ENCODE data around the gene PIGK.

GRCh38 chr1:77143529-77144121 lies 75.6 kb downstream of the PIGK start:
- no peak for TF ChIP-seq POLR2AphosphoS5 (IDR thresholded peaks at IDR 0.05; ENCODE audit: insufficient read depth, low read depth, low read length)
- TF ChIP-seq CTCF (IDR thresholded peaks at IDR 0.05; ENCODE audit: extremely low read depth in 1 of 2, insufficient read depth in 1 of 2, low read depth in 1 of 2, low read length in 2 of 2) = no peak
- no peak for TF ChIP-seq POLR2A (IDR thresholded peaks at IDR 0.05; ENCODE audit: low read depth, low read length)
- TF ChIP-seq EZH2 (IDR thresholded peaks at IDR 0.05; ENCODE audit: borderline replicate concordance, low read depth, low read length, severe bottlenecking) = no peak

All from endothelial cell of umbilical vein (primary cell).